PFSK-1 (cell line): ENCODE results near the gene SLC5A5.

Experiments
- FOXP2 ChIP-seq: optimal IDR thresholded peaks from 2 replicates; pipeline ENCODE3; 2011; ENCODE audit warnings: borderline replicate concordance, control low read depth, inconsistent platforms; ENCODE audit not compliant: insufficient read depth; ENCODE audit errors: extremely low read length, extremely low read depth
- POLR2AphosphoS5 ChIP-seq: IDR thresholded peaks from 2 replicates; pipeline ENCODE4 v1.6.1; 2012; ENCODE audit warnings: low read depth, mild to moderate bottlenecking, control low read depth, low read length, moderate library complexity
- SIN3A ChIP-seq: IDR thresholded peaks from 2 replicates; pipeline ENCODE4 v1.6.1; 2012; ENCODE audit warnings: mild to moderate bottlenecking, low read length, moderate library complexity, borderline replicate concordance; ENCODE audit not compliant: insufficient read depth
- TAF1 ChIP-seq: IDR thresholded peaks from 2 replicates; pipeline ENCODE4 v1.6.1; 2012; ENCODE audit warnings: low read length, control low read depth, borderline replicate concordance; ENCODE audit not compliant: insufficient read depth
- TF ChIP-seq, protein P1 (sequence below), 2 experiments: IDR thresholded peaks; 2 replicates each; pipeline versions ENCODE4 v1.6.1 to v1.8.0; 2011 to 2012; ENCODE audit warnings: low read depth in 2 of 2, low read length in 2 of 2, control low read depth in 1 of 2, inconsistent platforms in 1 of 2, mild to moderate bottlenecking in 1 of 2, moderate library complexity in 1 of 2; ENCODE audit not compliant: insufficient read depth in 1 of 2

The SLC5A5 gene

GRCh38 chr19:17883627-17884410, 12.1 kb downstream of the SLC5A5 start:
- TF ChIP-seq POLR2AphosphoS5 (no peak), FOXP2 (no peak), SIN3A (no peak), TAF1 (no peak)
- TF ChIP-seq, protein P1, sequence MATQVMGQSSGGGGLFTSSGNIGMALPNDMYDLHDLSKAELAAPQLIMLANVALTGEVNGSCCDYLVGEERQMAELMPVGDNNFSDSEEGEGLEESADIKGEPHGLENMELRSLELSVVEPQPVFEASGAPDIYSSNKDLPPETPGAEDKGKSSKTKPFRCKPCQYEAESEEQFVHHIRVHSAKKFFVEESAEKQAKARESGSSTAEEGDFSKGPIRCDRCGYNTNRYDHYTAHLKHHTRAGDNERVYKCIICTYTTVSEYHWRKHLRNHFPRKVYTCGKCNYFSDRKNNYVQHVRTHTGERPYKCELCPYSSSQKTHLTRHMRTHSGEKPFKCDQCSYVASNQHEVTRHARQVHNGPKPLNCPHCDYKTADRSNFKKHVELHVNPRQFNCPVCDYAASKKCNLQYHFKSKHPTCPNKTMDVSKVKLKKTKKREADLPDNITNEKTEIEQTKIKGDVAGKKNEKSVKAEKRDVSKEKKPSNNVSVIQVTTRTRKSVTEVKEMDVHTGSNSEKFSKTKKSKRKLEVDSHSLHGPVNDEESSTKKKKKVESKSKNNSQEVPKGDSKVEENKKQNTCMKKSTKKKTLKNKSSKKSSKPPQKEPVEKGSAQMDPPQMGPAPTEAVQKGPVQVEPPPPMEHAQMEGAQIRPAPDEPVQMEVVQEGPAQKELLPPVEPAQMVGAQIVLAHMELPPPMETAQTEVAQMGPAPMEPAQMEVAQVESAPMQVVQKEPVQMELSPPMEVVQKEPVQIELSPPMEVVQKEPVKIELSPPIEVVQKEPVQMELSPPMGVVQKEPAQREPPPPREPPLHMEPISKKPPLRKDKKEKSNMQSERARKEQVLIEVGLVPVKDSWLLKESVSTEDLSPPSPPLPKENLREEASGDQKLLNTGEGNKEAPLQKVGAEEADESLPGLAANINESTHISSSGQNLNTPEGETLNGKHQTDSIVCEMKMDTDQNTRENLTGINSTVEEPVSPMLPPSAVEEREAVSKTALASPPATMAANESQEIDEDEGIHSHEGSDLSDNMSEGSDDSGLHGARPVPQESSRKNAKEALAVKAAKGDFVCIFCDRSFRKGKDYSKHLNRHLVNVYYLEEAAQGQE (IDR thresholded peaks at IDR 0.05; ENCODE audit: insufficient read depth in 1 of 2, low read depth in 2 of 2, low read length in 2 of 2), result no peak

DNA sequence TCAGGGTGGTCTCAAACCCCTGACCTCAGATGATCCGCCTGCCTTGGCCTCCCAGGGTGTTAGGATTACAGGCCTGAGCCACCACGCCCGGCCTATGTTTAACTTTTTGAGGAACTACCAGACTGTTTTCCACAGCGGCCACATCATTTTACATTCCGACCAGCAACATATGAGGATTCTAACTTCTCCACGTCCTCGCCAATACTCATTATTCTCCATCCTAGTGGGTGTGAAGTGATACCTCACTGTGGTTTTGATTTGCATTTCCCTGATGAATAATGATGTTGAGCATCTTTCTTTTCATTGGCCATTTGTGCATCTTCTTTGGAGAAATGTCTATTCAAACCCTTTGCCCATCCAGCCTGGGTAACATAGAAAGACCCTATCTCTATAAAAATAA, 14.8 kb downstream of the SLC5A5 start:
- TF ChIP-seq SIN3A (no peak), POLR2AphosphoS5 (no peak), FOXP2 (no peak), TAF1 (no peak)
- TF ChIP-seq, protein P1 (IDR thresholded peaks at IDR 0.05; ENCODE audit: insufficient read depth in 1 of 2, low read depth in 2 of 2, low read length in 2 of 2), result no peak

DNA sequence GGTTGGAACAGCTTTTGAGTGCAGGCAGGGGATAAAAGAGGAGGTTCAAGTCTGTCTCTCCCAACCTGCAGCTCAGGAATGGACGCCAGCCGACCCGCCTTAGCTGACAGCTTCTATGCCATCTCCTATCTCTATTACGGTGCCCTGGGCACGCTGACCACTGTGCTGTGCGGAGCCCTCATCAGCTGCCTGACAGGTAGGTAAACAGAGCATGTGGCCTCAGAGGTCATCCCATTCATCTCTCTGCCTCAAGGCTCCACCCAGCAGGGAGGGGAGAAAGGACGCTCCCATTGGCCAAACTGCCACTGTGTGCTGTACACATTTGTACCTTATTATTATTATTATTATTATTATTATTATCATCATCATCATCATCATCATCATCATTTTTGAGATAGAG, 16.5 kb downstream of the SLC5A5 start:
- no peak for TF ChIP-seq SIN3A

- TF ChIP-seq POLR2AphosphoS5, result no peak
- TF ChIP-seq, protein P1 (IDR thresholded peaks at IDR 0.05; ENCODE audit: insufficient read depth in 1 of 2, low read depth in 2 of 2, low read length in 2 of 2), result peak; percentile 95 to 98
- no peak for TF ChIP-seq TAF1
- peak; percentile 48; the same call in 1 of the 2 replicates for TF ChIP-seq SIN3A
Observed at GRCh38 chr19:17889609-17890214, 18.0 kb downstream of the SLC5A5 start.

DNA sequence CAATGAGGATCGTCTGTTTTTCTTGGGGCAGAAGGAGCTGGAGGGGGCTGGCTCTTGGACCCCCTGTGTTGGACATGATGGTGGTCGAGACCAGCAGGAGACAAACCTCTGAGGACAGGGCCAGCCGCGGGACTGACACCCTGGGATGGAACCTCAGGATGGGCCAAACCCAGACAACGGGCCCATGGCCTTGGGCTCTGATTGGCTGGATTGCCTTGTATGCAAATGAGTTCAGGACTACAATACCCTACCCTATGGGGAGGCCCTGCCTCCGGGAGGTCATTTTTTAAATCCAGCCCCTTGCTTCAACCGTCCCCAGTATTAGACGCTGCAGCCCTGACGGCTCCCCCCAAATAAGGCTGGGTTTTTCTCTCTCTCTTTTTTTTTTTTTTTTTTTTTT, 22.0 kb downstream of the SLC5A5 start:
- TF ChIP-seq POLR2AphosphoS5 (no peak), TAF1 (no peak), SIN3A (no peak), FOXP2 (no peak)
- TF ChIP-seq, protein P1 (IDR thresholded peaks at IDR 0.05; ENCODE audit: insufficient read depth in 1 of 2, low read depth in 2 of 2, low read length in 2 of 2), result no peak
